IMR-90 (cell line): ENCODE data around the gene KRT16. TPM values are rescaled to one million over a fixed set of nuclear protein-coding genes. Genes with fewer than 3 reads are reported as not detected.
"Not testable (repeated sequence)": the region's sequence is repeated elsewhere in the genome, so short reads cannot be mapped to it uniquely, and the experiment has no call there.

ENCODE experiments used
- ATAC-seq: fragments of 200-7000 bp; cut with Tn5 transposase; 2 replicates; pipeline ENCODE4 v1.9.1; 2020; ENCODE audit warnings: low read depth, mild to moderate bottlenecking, moderate library complexity
- BruUV-seq: library from RNA; stranded (reverse); fragments of 400-500 nt; replicated peaks from 2 replicates; lab custom pipeline; 2021; lab: Mats Ljungman, UMichigan
- CTCF ChIA-PET: fragments of 300-600 bp; formaldehyde crosslinking; extraction: SDS; loops from one replicate; lab custom pipeline; 2021; ENCODE audit warnings: antibody characterized with exemption; lab: Yijun Ruan, JAX
- POLR2A ChIA-PET: fragments of 300-600 bp; sonication (Branson Sonifier 250); formaldehyde crosslinking; loops from one replicate; lab custom pipeline; 2022; ENCODE audit warnings: antibody characterized with exemption; ENCODE audit not compliant: unreplicated experiment; lab: Charles Lee
- DNase-seq: peaks from one replicate; pipeline ENCODE4 v3.0.0; 2013
- H2AFZ ChIP-seq: replicated peaks from 2 replicates; pipeline ENCODE3; 2013; ENCODE audit warnings: low read length, mild to moderate bottlenecking; ENCODE audit not compliant: poor library complexity
- H2AK5ac ChIP-seq: 2 replicates; pipeline ENCODE4 v1.6.1; 2013; ENCODE audit warnings: low read depth, low read length, inconsistent platforms
- H2AK9ac ChIP-seq: replicated peaks from 2 replicates; pipeline ENCODE3; 2013; ENCODE audit warnings: mild to moderate bottlenecking, low read depth, low read length, moderate library complexity; ENCODE audit not compliant: poor library complexity
- H2BK120ac ChIP-seq: 2 replicates; pipeline ENCODE4 v1.6.1; 2013; ENCODE audit warnings: low read depth, low read length, inconsistent platforms
- H2BK15ac ChIP-seq: 3 replicates; pipeline ENCODE4 v1.6.1; 2013; ENCODE audit warnings: low read depth, low read length, inconsistent platforms
- H2BK20ac ChIP-seq: 2 replicates; pipeline ENCODE4 v1.6.1; 2013; ENCODE audit warnings: low read depth, mild to moderate bottlenecking, inconsistent platforms, low read length, moderate library complexity
- H2BK5ac ChIP-seq: 2 replicates; pipeline ENCODE4 v1.6.1; 2013; ENCODE audit warnings: mild to moderate bottlenecking, low read depth, low read length, inconsistent platforms; ENCODE audit not compliant: poor library complexity, severe bottlenecking
- H3K14ac ChIP-seq: replicated peaks from 2 replicates; pipeline ENCODE4 v1.6.1; 2013; ENCODE audit warnings: low read depth, low read length, inconsistent platforms
- H3K18ac ChIP-seq: 2 replicates; pipeline ENCODE4 v1.6.1; 2013; ENCODE audit warnings: low read depth, low read length, control low read depth
- H3K23ac ChIP-seq: 2 replicates; pipeline ENCODE4 v1.6.1; 2013; ENCODE audit warnings: low read depth, low read length, inconsistent platforms
- H3K27ac ChIP-seq: 2 replicates; pipeline ENCODE4 v1.5.1; 2013; ENCODE audit warnings: mild to moderate bottlenecking, control low read depth, low read length; ENCODE audit not compliant: insufficient read depth
- H3K27me3 ChIP-seq: 2 replicates; pipeline ENCODE4 v1.6.1; 2013; ENCODE audit warnings: low read length; ENCODE audit not compliant: control insufficient read depth, insufficient read depth
- H3K36me3 ChIP-seq: 2 replicates; pipeline ENCODE4 v1.6.1; 2013; ENCODE audit warnings: low read length, mixed read lengths; ENCODE audit not compliant: control insufficient read depth, insufficient read depth
- H3K4ac ChIP-seq: 2 replicates; pipeline ENCODE4 v1.6.1; 2013; ENCODE audit warnings: low read depth, low read length, inconsistent platforms
- H3K4me1 ChIP-seq: 2 replicates; pipeline ENCODE4 v1.6.1; 2013; ENCODE audit warnings: low read length, mixed read lengths; ENCODE audit not compliant: control insufficient read depth, insufficient read depth
- H3K4me2 ChIP-seq: 2 replicates; pipeline ENCODE4 v1.6.1; 2013; ENCODE audit warnings: low read depth, mild to moderate bottlenecking, control low read depth, low read length, moderate library complexity
- H3K4me3 ChIP-seq: 2 replicates; pipeline ENCODE4 v1.5.1; 2013; ENCODE audit warnings: low read depth, mild to moderate bottlenecking, control low read depth, low read length, moderate library complexity; ENCODE audit not compliant: insufficient read depth
- H3K56ac ChIP-seq: 2 replicates; pipeline ENCODE4 v1.6.1; 2013; ENCODE audit warnings: low read length, inconsistent platforms; ENCODE audit not compliant: insufficient read depth; ENCODE audit errors: extremely low read depth
- H3K79me1 ChIP-seq, 2 experiments: 2 replicates each; pipeline ENCODE4 v1.6.1; 2013; ENCODE audit warnings: low read length in 2 of 2, inconsistent platforms in 1 of 2, low read depth in 1 of 2
- H3K9ac ChIP-seq: 2 replicates; pipeline ENCODE4 v1.6.1; 2013; ENCODE audit warnings: low read depth, low read length, control low read depth
- H3K9me1 ChIP-seq: 2 replicates; pipeline ENCODE4 v1.6.1; 2013; ENCODE audit warnings: low read length, inconsistent platforms; ENCODE audit not compliant: insufficient read depth
- H3K9me3 ChIP-seq: 2 replicates; pipeline ENCODE4 v1.6.1; 2013; ENCODE audit warnings: low read length; ENCODE audit not compliant: control insufficient read depth, insufficient read depth
- H4K20me1 ChIP-seq: 2 replicates; pipeline ENCODE4 v1.6.1; 2013; ENCODE audit warnings: low read length, inconsistent platforms; ENCODE audit not compliant: insufficient read depth
- H4K5ac ChIP-seq: 2 replicates; pipeline ENCODE4 v1.6.1; 2013; ENCODE audit warnings: mild to moderate bottlenecking, low read depth, low read length, control low read depth
- H4K8ac ChIP-seq, 2 experiments: 2 replicates each; pipeline ENCODE4 v1.6.1; 2013; ENCODE audit warnings: low read depth in 2 of 2, low read length in 2 of 2, control low read depth in 1 of 2, inconsistent platforms in 1 of 2
- H4K91ac ChIP-seq: 2 replicates; pipeline ENCODE4 v1.6.1; 2013; ENCODE audit warnings: low read depth, low read length, inconsistent platforms; ENCODE audit not compliant: insufficient read depth
- WGBS, 2 experiments: methylation state at CpG; one replicate each; pipeline versions ENCODE4 v1.1.5 to v1.1.7; 2013; ENCODE audit warnings: missing lambda C conversion rate in 2 of 2; ENCODE audit not compliant: insufficient read length in 1 of 2; ENCODE audit errors: extremely low coverage in 2 of 2; 5-methylcytosine and 5-hydroxymethylcytosine counted together
- dilution Hi-C: fragments of 300-500 bp; cut with HindIII; formaldehyde crosslinking; loops from one replicate; pipeline ENCODE4 v1.14.3; 2018; ENCODE audit warnings: low sequenced_read_pairs; ENCODE audit not compliant: unreplicated experiment
- in situ Hi-C: fragments of 300-500 bp; cut with MboI; formaldehyde crosslinking; loops from 3 replicates; pipeline ENCODE4 v1.14.3; 2019; ENCODE audit warnings: low sequenced_read_pairs, inconsistent platforms, mixed read lengths
- intact Hi-C: fragments of 100-400 bp; cut with micrococcal nuclease; formaldehyde crosslinking; loops from 2 replicates; pipeline ENCODE4 v1.10.0; 2022
- polyA plus RNA-seq, 3 experiments: library from polyadenylated mRNA; depleted of rRNA; stranded (reverse); fragments of >200 nt; gene quantifications; 2 replicates each; pipeline ENCODE4 v1.2.3, GENCODE V29; 2012; ENCODE audit warnings: low replicate concordance in 1 of 3
- total RNA-seq: library from RNA; depleted of rRNA; stranded (reverse); fragments of >200 nt; gene quantifications from 2 replicates; pipeline ENCODE4 v1.2.3, GENCODE V29; 2012

The KRT16 gene
- total and polyA plus RNA-seq, 2 of the 4 experiments (the other 2 are of a cell fraction), result not detected

DNA sequence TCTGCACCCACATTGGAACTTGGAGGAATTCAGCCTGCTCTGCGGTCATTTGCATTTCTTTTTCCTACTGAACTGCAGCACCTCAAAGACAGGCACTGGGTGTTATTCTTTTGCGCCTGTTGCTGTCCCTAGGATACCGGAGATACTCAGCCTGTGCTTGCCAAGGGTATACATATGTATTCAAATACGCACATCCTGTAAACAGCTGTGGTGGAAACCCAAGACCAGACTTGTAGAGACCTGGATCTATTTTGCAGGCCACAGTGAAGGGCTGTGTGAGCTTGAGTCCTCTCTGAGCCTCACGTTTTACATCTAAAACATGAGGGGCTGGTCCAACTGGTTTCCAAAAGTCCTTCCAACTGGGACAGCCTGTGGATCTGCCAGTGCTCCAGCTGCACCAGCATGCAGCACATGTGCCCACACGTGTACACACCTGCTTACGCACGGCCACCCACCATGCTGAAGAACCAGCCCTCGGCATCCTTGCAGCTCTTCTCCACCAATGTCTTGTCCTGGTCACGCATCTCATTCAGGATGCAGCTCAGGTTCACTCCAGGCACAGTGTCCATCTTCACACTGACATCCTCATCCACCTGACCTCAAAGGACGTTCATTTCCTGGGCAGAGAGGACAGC is 16.2 kb upstream of the KRT16 start:
- H4K5ac ChIP-seq, H2BK120ac ChIP-seq, H2BK15ac ChIP-seq, H4K20me1 ChIP-seq, H3K4me2 ChIP-seq, POLR2A ChIA-PET, H4K91ac ChIP-seq, intact Hi-C loops, H3K56ac ChIP-seq, H3K4me1 ChIP-seq, H3K9me3 ChIP-seq, H3K23ac ChIP-seq, ATAC-seq, H3K4me3 ChIP-seq, H3K9me1 ChIP-seq, CTCF ChIA-PET, H3K79me1 ChIP-seq, H2AK9ac ChIP-seq, H3K36me3 ChIP-seq, H2BK20ac ChIP-seq, H2AFZ ChIP-seq, H4K8ac ChIP-seq, DNase-seq, H2AK5ac ChIP-seq, dilution Hi-C loops, H2BK5ac ChIP-seq, H3K27ac ChIP-seq, H3K14ac ChIP-seq, H3K4ac ChIP-seq, H3K9ac ChIP-seq, in situ Hi-C loops, H3K18ac ChIP-seq, BruUV-seq: not testable (repeated sequence)
- peaks cover 17% of the 10 kb centered on the region for H3K27me3 ChIP-seq
- 78% methylated on average over 4 of the region's 11 CpGs; no CpG with 5 or more reads in 1 of the 2 experiments for WGBS, 2 experiments

DNA sequence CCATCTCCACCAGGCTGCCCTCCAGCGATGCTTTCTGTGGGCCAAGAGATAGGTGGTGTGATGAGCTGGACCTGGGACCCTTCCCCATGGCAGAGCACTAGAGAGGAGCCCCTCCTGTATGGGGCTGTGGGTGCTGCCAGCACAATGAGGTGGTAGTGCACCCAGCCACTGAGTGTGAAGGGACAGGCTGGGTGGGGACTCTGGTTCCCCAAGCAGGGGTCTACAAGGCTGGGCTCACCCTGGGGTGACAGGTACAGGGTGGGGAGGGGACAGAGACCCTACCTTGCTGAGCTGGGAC is 15.5 kb upstream of the KRT16 start:
- H3K9ac ChIP-seq, H3K18ac ChIP-seq, POLR2A ChIA-PET, DNase-seq, dilution Hi-C loops, H2AK9ac ChIP-seq, H3K27ac ChIP-seq, H3K9me1 ChIP-seq, H2BK5ac ChIP-seq, H3K56ac ChIP-seq, BruUV-seq, H2BK20ac ChIP-seq, H4K20me1 ChIP-seq, H3K4me2 ChIP-seq, CTCF ChIA-PET, H3K14ac ChIP-seq, intact Hi-C loops, H2AFZ ChIP-seq, H3K4me3 ChIP-seq, H4K5ac ChIP-seq, ATAC-seq, H3K23ac ChIP-seq, in situ Hi-C loops, H3K9me3 ChIP-seq, H4K8ac ChIP-seq, H2BK120ac ChIP-seq, H4K91ac ChIP-seq, H3K4ac ChIP-seq, H2BK15ac ChIP-seq, H3K4me1 ChIP-seq, H3K36me3 ChIP-seq, H3K79me1 ChIP-seq, H2AK5ac ChIP-seq: not testable (repeated sequence)
- peaks cover 18% of the 10 kb centered on the region for H3K27me3 ChIP-seq
- WGBS, 2 experiments, result no CpG with 5 or more reads among the region's 1 CpG
